DND-41 (cell line): ENCODE data around the gene RNF151.

Source experiments
- ATAC-seq: fragments of 200-7000 bp; cut with Tn5 transposase; 3 replicates; pipeline ENCODE4 v1.9.1; 2021; ENCODE audit warnings: low read depth; ENCODE audit not compliant: insufficient read depth
- DNase-seq: peaks from one replicate; pipeline ENCODE4 v3.0.0-alpha.2; 2020
- H2AFZ ChIP-seq: 2 replicates; pipeline ENCODE4 v1.6.0; 2012; ENCODE audit warnings: low read depth, low read length
- H3K27ac ChIP-seq: 2 replicates; pipeline ENCODE4 v1.5.1; 2012; ENCODE audit warnings: low read length, inconsistent platforms
- H3K27me3 ChIP-seq: fragments of 200-600 bp; sonication (generic); 2 replicates; pipeline ENCODE4 v1.6.0; 2012; ENCODE audit warnings: low read length, mild to moderate bottlenecking, inconsistent platforms; ENCODE audit not compliant: insufficient read depth, poor library complexity
- H3K36me3 ChIP-seq: 2 replicates; pipeline ENCODE4 v1.5.1; 2012; ENCODE audit warnings: low read length, inconsistent platforms; ENCODE audit not compliant: insufficient read depth
- H3K4me1 ChIP-seq: 2 replicates; pipeline ENCODE4 v1.5.1; 2012; ENCODE audit warnings: mild to moderate bottlenecking, low read length; ENCODE audit not compliant: insufficient read depth
- H3K4me2 ChIP-seq: 2 replicates; pipeline ENCODE4 v1.6.0; 2012; ENCODE audit warnings: mild to moderate bottlenecking, moderate library complexity, low read length, inconsistent platforms; ENCODE audit not compliant: insufficient read depth
- H3K4me3 ChIP-seq, 2 experiments: fragments of 200-600 bp in 1 of 2; shearing (Covaris generic) in 1 of 2; 2 replicates each; pipeline ENCODE4 v1.5.1; 2012 to 2016; ENCODE audit warnings: inconsistent platforms in 2 of 2, low read length in 2 of 2, mild to moderate bottlenecking in 2 of 2, low read depth in 1 of 2, moderate library complexity in 1 of 2
- H3K79me2 ChIP-seq: 2 replicates; pipeline ENCODE4 v1.6.0; 2012; ENCODE audit warnings: low read length, inconsistent platforms; ENCODE audit not compliant: insufficient read depth
- H3K9ac ChIP-seq: 2 replicates; pipeline ENCODE4 v1.6.0; 2012; ENCODE audit warnings: low read depth, mild to moderate bottlenecking, inconsistent platforms, low read length, moderate library complexity
- H3K9me3 ChIP-seq: 2 replicates; pipeline ENCODE4 v1.5.1; 2012; ENCODE audit warnings: low read length, moderate library complexity, mild to moderate bottlenecking, inconsistent platforms; ENCODE audit not compliant: insufficient read depth, severe bottlenecking
- H4K20me1 ChIP-seq: 2 replicates; pipeline ENCODE4 v1.6.0; 2012; ENCODE audit warnings: low read length; ENCODE audit not compliant: insufficient read depth
- EZH2 ChIP-seq: IDR thresholded peaks from 3 replicates; pipeline ENCODE4 v1.6.1; 2012; ENCODE audit warnings: borderline replicate concordance, low read depth, mild to moderate bottlenecking, moderate library complexity, low read length, inconsistent platforms; ENCODE audit not compliant: severe bottlenecking
- TF ChIP-seq, protein P1 (sequence below): IDR thresholded peaks from 2 replicates; pipeline ENCODE4 v1.5.1; 2012; ENCODE audit warnings: borderline replicate concordance, low read length, moderate library complexity, mild to moderate bottlenecking; ENCODE audit not compliant: poor library complexity, severe bottlenecking; ENCODE audit errors: extremely low read depth

The RNF151 gene

DNA sequence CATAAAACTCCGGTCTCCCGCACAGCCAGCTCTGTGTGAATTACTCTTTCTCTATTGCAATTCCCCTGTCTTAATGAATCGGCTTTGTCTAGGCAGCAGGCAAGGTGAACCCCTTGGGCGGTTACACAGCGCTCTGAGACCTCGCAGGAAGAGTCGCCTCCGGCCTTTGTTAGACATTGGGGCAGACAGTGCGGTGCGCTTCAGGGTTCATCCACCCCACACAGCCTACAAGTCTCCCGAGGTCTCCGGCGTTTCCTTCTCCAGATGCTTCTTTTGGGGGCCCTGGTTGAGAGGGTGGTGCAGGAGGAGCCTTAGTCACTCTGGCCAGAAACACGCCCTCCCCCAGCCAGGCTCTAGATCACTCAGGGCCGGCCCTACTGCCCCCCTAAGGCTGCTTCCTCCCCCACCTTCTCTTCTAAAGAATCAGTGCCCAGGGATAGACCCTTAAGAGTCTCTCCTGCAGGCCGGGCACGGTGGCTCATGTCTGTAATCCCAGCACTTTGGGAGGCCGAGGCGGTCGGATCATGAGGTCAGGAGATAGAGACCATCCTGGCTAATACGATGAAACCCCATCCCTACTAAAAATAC lies 21.9 kb upstream of the RNF151 start:
- ATAC-seq: no peak
- H3K4me1 ChIP-seq: peaks cover 26% of the 10 kb centered on the region
- no peaks in the 10 kb centered on the region; the same call in 1 of the 2 replicates for H4K20me1 ChIP-seq
- TF ChIP-seq, protein P1, sequence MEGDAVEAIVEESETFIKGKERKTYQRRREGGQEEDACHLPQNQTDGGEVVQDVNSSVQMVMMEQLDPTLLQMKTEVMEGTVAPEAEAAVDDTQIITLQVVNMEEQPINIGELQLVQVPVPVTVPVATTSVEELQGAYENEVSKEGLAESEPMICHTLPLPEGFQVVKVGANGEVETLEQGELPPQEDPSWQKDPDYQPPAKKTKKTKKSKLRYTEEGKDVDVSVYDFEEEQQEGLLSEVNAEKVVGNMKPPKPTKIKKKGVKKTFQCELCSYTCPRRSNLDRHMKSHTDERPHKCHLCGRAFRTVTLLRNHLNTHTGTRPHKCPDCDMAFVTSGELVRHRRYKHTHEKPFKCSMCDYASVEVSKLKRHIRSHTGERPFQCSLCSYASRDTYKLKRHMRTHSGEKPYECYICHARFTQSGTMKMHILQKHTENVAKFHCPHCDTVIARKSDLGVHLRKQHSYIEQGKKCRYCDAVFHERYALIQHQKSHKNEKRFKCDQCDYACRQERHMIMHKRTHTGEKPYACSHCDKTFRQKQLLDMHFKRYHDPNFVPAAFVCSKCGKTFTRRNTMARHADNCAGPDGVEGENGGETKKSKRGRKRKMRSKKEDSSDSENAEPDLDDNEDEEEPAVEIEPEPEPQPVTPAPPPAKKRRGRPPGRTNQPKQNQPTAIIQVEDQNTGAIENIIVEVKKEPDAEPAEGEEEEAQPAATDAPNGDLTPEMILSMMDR: no peak
- no peak for TF ChIP-seq EZH2
- H3K9ac ChIP-seq: no peak overlapping the region
- no peak overlapping the region for H3K27ac ChIP-seq
- DNase-seq: no peak
- H3K27me3 ChIP-seq: no peaks in the 10 kb centered on the region
- no peaks in the 10 kb centered on the region; the same call in none of the 2 replicates for H3K79me2 ChIP-seq
- H3K9me3 ChIP-seq: no peaks in the 10 kb centered on the region
- H3K4me3 ChIP-seq: no peak overlapping the region
- H3K36me3 ChIP-seq: peaks cover 12% of the 10 kb centered on the region; the same call in 1 of the 2 replicates
- no peak overlapping the region for H3K4me2 ChIP-seq
- no peak overlapping the region for H2AFZ ChIP-seq

DNA sequence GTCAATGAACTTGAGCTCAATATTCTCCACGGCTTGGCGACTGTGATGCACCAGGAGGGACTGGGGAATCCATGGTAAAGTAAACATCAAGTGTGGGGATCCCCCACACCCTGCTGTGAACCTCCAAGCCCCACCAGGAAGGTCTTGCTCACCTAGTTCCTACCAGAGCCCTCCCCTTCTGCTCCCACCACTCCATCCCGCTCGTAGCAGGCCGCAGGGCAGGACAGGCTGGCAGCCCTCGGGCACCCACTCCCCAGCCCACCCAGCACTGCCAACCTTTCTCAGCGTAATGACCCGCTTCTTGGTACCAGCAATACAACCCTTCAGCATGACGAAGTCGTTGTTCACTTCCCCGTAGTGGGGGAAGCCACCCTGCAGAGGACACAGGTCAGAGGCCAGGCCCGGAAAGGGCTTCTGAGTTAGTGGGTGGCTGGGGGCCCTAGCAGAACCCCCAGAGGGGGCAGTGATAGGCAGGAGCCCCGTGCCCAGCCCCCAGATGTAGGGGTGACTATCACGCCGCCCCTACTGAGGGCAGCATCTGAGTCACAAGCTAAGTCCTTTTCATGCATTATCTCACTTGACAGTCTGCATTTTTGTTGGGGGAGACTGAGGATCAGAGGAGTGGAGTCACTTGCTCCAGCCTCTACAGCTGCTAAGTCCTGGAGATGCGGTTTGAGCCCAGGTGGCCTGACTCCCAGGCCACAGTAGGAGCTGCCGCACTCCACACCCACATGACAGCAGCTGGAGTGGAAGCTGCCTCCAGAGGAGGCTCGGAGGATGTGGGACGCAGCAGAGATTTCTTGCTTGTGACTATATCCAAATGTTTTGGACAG lies 20.9 kb upstream of the RNF151 start:
- DNase-seq (no peak), ATAC-seq (no peak)
- no peaks in the 10 kb centered on the region; the same call in none of the 2 replicates for H3K79me2 ChIP-seq
- H3K36me3 ChIP-seq: peaks cover 6% of the 10 kb centered on the region; the same call in 1 of the 2 replicates
- TF ChIP-seq, protein P1: no peak
- no peak for TF ChIP-seq EZH2
- H3K27me3 ChIP-seq: no peaks in the 10 kb centered on the region
- no peaks in the 10 kb centered on the region for H3K9me3 ChIP-seq
- no peak overlapping the region for H3K4me3 ChIP-seq
- H3K4me1 ChIP-seq: peaks cover 26% of the 10 kb centered on the region
- H2AFZ ChIP-seq: no peak overlapping the region
- no peak overlapping the region for H3K4me2 ChIP-seq
- no peak overlapping the region for H3K9ac ChIP-seq
- H4K20me1 ChIP-seq: no peaks in the 10 kb centered on the region; the same call in 1 of the 2 replicates
- H3K27ac ChIP-seq: no peak overlapping the region

DNA sequence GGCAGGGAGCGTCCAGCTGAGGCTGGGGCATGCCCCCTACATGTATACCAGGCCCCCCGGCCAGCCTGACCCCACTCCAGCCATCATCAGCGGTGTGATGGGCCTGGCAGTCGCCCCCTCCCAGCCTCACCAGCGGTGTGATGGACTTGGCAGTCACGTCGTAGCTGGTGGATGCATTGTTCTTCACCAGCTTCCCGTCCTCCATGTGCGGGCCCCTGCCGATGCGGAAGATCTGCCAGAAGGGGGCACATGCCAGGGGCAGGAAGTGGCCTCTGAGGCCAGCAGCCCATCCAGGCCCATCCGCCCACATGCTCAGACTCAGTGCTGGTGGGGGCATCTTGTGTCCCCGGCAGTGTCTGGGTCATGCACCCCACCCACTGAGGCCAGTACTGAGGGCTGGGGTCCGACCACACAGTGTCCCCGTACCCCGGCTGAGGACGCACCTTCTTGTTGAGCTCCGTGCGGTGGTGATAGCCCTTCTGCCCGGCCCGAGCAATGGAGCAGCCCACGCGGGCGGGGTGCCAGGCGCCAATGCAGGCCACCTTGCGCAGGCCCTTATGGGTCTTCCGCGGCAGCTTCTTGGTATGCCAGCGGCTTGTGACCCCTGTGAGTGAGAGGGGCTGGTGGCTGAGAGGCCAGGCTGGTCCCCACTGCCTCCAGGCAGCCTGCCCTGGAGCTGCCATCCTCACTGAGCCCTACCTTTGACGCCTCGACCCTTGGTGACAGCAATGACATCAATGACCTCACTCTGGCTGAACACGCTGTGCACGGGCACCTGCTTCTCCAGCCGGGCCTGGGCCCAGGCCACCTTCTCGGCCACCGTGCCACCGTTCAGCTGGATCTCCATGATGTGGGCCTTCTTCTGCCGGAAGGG lies 19.9 kb upstream of the RNF151 start:
- no peak overlapping the region for H3K4me3 ChIP-seq
- H3K27me3 ChIP-seq: no peaks in the 10 kb centered on the region
- H3K79me2 ChIP-seq: no peaks in the 10 kb centered on the region; the same call in none of the 2 replicates
- no peak for ATAC-seq
- no peaks in the 10 kb centered on the region for H3K9me3 ChIP-seq
- H3K4me2 ChIP-seq: no peak overlapping the region
- no peak for DNase-seq
- no peaks in the 10 kb centered on the region for H3K36me3 ChIP-seq
- H3K9ac ChIP-seq: no peak overlapping the region
- H3K27ac ChIP-seq: no peak overlapping the region
- no peak overlapping the region for H2AFZ ChIP-seq
- H3K4me1 ChIP-seq: peaks cover 21% of the 10 kb centered on the region
- TF ChIP-seq, protein P1: no peak
- TF ChIP-seq EZH2: no peak
- H4K20me1 ChIP-seq: no peaks in the 10 kb centered on the region; the same call in 1 of the 2 replicates
